ENCODE data around the gene PPM1D.

DNA sequence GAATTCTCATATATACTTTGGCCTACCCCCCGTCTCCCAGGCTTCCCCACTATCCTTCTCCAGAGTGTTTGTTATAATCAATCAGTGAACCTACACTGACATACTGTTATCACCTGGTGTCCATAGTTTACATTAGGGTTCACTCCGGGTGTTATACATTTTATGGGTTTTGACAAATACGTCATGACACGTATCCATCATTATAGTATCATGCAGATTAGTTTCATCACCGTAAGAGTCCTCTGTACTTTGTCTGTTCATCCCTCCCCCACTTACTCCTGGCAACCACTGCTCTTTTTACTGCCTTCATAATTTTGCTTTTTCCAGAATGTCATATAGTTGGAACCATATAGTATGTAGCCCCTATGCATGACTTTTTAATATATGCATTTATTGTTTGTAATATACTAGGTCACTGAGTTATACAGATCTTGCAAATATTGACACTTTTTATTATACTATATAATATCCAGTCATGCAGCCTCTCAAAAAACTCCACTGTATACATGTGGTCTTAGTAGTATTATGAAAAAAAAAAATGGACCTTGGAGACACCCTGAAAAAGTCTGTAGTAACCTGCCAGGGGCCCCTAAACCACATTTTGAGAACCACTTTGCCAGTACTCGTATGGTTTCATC, 28.4 kb downstream of the PPM1D start:
- no peak for TF ChIP-seq KDM1A (CRISPR knock-in tag; IDR thresholded peaks at IDR 0.05)
- TF ChIP-seq CEBPB (IDR thresholded peaks at IDR 0.05; ENCODE audit: borderline replicate concordance, low read depth, low read length) = no peak
- TF ChIP-seq CTCF (CRISPR knock-in tag; IDR thresholded peaks at IDR 0.05) = no peak
- no peak for TF ChIP-seq ZBTB20 (CRISPR knock-in tag; IDR thresholded peaks at IDR 0.05; ENCODE audit: borderline replicate concordance, low read depth)
- TF ChIP-seq KDM6A (CRISPR knock-in tag; IDR thresholded peaks at IDR 0.05; ENCODE audit: low read depth) = no peak
- TF ChIP-seq TCF7L2 (IDR thresholded peaks at IDR 0.05; ENCODE audit: low read depth, low read length) = no peak
- TF ChIP-seq CHD2 (IDR thresholded peaks at IDR 0.05; ENCODE audit: low read depth, low read length) = no peak
- TF ChIP-seq SP140L (CRISPR knock-in tag; IDR thresholded peaks at IDR 0.05; ENCODE audit: borderline replicate concordance) = no peak
- TF ChIP-seq REST (IDR thresholded peaks at IDR 0.05; ENCODE audit: borderline replicate concordance in 1 of 2, low read depth in 1 of 2, low read length in 2 of 2) = no peak
- TF ChIP-seq ATF3 (CRISPR knock-in tag; IDR thresholded peaks at IDR 0.05) = no peak
- TF ChIP-seq SETDB1 (CRISPR knock-in tag; IDR thresholded peaks at IDR 0.05; ENCODE audit: borderline replicate concordance) = no peak
- TF ChIP-seq, protein P1, sequence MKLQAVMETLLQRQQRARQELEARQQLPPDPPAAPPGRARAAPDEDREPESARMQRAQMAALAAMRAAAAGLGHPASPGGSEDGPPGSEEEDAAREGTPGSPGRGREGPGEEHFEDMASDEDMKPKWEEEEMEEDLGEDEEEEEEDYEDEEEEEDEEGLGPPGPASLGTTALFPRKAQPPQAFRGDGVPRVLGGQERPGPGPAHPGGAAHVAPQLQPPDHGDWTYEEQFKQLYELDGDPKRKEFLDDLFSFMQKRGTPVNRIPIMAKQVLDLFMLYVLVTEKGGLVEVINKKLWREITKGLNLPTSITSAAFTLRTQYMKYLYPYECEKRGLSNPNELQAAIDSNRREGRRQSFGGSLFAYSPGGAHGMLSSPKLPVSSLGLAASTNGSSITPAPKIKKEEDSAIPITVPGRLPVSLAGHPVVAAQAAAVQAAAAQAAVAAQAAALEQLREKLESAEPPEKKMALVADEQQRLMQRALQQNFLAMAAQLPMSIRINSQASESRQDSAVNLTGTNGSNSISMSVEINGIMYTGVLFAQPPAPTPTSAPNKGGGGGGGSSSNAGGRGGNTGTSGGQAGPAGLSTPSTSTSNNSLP (IDR thresholded peaks at IDR 0.05; ENCODE audit: low read depth, low read length) = no peak
- TF ChIP-seq, protein P2, sequence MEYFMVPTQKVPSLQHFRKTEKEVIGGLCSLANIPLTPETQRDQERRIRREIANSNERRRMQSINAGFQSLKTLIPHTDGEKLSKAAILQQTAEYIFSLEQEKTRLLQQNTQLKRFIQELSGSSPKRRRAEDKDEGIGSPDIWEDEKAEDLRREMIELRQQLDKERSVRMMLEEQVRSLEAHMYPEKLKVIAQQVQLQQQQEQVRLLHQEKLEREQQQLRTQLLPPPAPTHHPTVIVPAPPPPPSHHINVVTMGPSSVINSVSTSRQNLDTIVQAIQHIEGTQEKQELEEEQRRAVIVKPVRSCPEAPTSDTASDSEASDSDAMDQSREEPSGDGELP (IDR thresholded peaks at IDR 0.05; ENCODE audit: borderline replicate concordance, low read depth) = no peak

Measured in HepG2 (cell line).